Right ventricle myocardium inferior (tissue), 1 donor: Measurements from ENCODE around the gene TMEM121. TPM values are rescaled to one million over a fixed set of nuclear protein-coding genes. Genes with fewer than 3 reads are reported as not detected.

Experiments used
- ATAC-seq: fragments of 200-7000 bp; cut with Tn5 transposase; one replicate; pipeline ENCODE4 v1.9.1; 2020; ENCODE audit warnings: mild to moderate bottlenecking, moderate library complexity
- DNase-seq: peaks from one replicate; pipeline ENCODE4 v3.0.0; 2021; ENCODE audit errors: missing footprints
- intact Hi-C: fragments of 100-400 bp; cut with DNase I; formaldehyde crosslinking; loops from one replicate; pipeline ENCODE4 v1.11.0; 2022
- total RNA-seq: library from RNA; stranded (reverse); fragmentation: NEBNext Ultra II Directional; extraction: Animal tissue kit (Norgen Biotek cat#: 25700); gene quantifications from one replicate; pipeline ENCODE4 v1.2.1, GENCODE V29; 2021
- donor health status: DM: no; HTN: yes; CAD: no; lungs with severe emphysema.

TMEM121 gene
- total RNA-seq, 1 donor from 2014 or later, result 3.4 TPM

DNA sequence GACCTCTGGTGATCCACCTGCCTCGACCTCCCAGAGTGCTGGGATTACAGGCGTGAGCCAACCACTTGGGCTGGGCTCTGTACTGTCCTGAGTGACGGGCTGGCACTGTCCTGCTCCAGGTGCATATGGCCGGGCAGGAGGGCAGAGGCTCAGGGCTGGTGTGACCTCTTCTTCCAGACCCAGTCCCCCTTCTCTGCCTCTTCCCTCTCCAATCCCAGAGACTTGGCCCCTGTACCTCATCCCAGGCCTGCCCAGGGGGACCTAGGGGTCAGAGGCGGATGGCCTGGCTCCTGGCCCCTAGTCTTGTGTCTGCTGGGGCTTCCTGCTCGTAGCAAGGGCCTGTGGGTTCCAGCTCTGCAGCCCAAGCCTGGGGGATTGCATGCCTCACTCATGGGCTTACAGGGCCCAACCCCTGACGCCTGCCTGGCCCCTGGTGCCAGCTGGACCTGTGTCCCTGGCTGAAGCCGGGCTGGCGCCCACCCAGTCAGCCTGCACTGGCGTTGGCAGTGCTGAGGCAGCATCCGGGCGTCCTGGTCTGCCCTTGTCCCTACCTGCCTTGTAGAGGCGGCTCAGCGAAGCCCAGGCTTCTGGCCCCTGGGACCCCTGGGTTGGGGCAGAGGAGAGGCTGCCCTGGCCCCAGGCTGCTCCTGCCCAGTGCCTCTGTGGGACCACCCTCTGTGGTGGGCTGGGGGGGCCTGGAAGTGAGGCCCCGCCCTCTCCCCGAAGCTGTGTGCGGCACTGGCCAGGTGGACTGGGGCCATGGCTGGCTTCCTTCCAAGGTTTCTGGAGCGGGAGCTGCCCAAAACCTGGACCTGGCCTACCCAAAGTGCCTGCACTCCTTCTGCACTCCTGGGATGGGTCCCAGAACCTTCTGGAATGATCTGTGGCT is 31.0 kb upstream of the TMEM121 start:
- DNase-seq (peak; percentile 75), ATAC-seq (no peak)
- intact Hi-C loops, result loop anchor here (2.0 kb wide), 1 partner anchor 31 kb away; the partner anchor contains the start of gene TMEM121

DNA sequence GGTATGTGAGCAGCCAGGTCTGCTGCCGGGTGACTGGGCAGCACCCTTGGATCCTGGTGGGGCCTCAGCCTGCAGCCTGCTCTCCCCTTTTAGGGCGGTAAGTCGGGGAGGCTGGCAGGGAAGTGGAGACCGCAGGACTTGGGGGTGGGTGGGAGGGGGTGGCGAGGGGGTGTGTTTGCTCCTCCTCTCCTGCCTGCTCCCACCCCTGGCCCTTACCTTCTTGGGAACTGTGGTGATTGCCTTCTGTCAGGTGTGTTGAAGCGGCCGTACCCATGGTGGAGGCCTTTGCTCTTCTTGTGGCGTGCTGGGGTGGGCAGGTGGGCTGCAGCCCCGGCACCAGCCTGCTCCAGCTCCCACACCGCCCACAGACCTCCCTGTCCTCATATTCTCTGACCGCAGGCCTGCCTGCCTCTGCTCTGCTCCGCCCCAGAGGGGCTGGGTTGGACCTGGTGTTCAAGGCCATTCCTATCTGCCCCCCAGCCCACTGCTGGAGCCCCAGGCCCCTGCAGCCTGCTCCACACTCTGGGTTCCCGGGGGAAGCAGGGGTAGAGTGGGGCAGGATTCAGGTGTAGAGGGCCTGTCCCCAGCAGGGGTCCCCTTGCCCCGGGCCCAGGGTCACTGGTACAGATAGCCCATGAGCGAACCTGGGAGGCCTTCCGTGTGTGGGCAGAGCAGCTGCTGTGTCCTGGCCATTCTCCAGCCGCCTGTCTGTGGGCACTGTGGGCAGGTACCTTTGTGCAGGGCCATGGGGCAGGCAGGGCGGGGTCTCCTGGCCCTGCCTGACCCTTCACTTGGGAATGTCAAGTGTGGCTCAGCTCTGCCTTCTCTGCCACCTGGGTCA is 30.2 kb upstream of the TMEM121 start:
- no peak for ATAC-seq
- DNase-seq, result peak; percentile 56
- intact Hi-C loops, result loop anchor here (2.0 kb wide), 1 partner anchor 31 kb away; the partner anchor contains the start of gene TMEM121

DNA sequence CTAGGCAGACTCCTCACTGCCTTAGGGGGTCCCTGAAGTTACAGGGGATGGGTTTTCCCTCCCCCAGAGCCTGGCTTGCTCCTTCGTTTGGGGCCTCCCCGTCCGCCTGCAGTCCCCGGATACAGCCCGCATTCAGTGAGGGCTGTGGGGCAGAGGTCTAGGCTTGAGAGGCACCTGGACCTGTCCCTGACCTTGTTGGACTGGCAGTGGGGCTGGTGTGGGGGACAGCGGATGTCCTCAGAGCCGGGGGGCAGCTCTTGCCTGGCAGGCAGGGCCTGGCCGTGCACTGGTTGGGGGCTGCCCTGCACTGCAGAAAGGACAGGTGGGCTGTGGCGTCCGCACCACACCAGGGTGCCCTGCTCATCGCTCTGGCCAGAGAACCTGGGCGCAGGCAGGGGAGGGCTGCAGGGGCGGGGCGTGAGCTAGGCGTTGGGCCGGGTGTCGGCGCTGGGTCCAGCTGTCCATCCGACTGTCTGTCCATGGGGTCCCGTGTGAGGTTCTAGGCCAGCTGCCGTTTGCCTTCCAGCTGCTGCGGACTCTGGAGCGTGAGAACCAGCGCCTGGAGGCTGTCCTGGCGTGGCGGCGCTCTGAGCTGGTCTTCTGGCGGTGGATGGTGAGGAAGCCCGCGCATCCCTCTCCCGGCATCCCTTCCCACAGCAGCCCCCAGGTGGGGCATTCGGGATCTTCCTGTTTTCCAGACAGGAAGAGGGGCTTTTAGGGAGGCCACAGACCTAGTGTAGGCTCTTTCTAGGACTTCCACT is 29.4 kb upstream of the TMEM121 start:
- ATAC-seq (no peak), DNase-seq (peak; percentile 55)
- intact Hi-C loops, result no loop called here

DNA sequence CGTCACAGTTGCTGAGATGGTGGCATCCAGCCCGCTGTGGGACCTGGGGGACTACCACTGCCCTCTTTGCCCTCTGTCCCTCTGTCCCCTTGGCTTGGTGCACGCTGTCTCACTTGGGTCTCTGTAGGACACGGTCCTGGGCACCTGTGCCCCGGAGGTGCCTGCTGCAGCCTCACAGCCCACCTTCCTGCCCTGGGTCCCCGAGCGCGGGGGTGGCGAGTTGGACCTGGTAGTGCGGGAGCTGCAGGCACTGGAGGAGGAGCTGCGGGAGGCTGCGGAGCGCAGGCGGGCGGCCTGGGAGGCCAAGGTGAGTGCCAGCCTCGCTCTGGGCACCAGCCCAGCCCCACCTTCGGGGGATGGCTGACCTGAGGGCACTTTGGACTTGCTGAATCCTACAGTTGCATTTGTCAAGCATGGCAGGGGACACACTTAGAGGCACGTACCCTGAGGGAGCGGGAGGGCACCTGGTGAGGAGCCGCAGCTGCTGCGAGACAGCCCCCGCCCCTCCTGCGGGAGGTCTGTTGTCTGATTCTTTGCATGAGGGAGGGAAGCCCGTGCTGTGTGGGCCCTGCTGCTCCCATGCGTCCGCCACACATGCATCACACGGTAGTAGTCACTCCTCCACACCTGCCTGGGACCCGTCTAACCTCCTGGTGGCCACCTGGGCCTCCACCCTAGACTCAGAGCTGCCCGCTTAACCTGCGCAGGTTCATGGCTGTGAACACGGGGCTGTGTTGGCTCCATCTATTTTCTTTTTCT is 28.5 kb upstream of the TMEM121 start:
- no peak for ATAC-seq
- intact Hi-C loops, result no loop called here
- peak; percentile 45 for DNase-seq

DNA sequence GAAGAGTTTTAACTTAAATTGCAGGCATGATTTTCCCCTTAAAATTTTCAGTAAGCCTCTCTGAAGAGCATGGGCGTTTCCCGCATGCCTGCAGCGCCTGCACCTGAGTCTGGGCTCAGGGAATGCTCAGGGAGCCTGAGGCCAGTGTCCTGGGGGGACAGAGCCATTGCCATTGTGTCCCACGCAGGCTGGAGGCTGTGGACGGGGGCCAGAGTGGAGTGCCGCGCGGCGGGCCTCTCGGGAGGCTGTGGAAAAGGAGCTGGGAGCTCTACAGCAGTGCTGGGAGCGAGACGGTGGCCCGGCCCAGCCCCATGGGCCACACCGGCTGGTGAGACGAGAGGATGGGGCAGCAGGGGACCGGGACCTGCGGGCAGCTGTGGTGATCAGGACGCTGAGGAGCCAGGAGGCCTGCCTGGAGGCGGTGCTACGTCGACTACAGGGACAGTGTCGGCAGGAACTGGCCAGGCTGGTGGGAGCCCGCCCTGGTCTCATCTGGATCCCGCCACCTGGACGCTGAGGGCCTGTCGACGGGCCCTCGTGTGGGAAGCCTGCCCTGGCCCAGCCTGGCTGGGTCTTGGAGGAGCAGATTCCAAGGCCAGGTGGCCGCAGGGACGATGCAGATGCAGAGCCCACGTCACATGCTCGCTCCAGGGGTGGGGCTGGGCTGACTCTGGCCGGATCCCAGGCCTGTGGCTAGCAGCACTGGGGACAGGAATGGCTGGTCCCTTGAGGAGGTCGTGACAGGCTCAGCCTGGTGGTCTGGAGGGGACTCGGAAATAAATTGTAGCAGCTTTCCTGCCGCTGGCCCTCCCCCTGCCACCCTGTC is 27.7 kb upstream of the TMEM121 start:
- intact Hi-C loops, result no loop called here
- ATAC-seq (no peak), DNase-seq (peak; percentile 72)

DNA sequence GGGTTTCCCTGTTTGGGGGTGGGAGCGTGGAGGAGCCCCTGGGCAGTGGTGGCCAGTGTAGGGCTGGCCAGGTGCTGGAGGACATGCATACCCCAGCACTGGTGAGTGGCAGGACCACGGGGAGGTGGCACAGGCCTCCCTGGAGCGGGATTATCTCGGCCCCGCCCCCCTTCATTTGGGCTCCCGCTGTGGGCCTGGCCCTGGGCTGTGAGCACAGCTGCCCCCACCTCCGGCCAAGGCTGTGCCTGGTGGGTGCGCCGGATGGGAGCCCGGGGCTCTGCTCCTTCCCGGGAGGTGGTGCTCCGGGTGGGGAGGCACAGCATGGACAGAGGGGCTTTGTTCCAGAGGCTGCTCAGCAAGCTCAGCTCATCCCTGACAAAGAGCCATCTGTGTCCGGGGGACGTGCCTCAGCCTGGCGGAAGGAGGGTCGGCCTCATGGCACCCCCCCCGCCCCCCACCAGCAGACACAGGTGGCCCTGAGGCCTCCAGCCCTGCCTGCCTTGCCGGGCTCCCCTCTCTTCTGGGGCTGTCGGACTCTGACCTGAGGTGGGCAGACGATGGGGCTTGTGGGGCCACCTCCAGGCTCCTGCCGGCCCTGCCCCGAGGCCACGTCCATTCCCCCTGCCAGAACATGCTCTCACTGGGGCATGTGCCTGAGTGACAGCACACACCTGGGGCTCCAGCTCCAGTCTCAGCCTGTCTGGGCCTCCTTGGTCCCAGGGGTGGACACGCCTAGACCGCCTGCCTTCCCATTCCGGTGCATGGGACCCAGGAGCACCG is 26.9 kb upstream of the TMEM121 start:
- intact Hi-C loops, result no loop called here
- ATAC-seq (no peak), DNase-seq (peak; percentile 69)

DNA sequence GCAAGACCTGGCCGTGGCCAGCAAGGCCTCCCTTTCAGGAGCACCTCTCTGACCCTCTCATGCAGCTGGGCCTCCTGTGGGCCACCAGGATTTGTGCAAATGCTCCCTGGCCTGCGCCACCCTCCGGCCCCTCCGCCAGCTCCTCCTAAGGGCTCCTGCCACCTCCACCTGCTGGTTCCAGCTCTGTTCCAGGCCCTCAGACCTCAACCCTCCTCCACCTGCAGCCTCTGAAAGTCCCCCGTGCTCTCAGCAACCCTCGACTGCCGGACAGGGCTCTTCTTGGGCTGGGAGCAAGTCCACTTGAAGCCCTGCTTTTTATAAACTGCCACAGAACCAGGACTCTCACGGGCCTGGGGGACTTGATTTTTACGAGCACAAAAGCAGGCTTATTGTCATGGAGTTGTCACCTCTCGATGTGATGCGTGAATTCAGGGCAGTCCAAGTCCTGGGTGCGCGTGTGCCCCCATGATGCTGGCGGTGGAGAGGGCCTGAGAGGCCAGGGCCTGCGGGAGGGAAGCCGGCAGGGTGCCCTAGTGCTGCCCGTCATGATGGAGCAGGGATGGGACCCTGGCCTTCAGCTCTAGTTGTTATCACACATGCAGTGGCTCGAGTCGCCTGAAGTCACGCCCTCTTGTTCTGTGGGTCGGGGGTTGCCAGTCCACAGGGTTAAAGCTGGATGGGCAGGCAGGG is 26.2 kb upstream of the TMEM121 start:
- ATAC-seq (no peak), DNase-seq (peak; percentile 33)
- intact Hi-C loops, result no loop called here

DNA sequence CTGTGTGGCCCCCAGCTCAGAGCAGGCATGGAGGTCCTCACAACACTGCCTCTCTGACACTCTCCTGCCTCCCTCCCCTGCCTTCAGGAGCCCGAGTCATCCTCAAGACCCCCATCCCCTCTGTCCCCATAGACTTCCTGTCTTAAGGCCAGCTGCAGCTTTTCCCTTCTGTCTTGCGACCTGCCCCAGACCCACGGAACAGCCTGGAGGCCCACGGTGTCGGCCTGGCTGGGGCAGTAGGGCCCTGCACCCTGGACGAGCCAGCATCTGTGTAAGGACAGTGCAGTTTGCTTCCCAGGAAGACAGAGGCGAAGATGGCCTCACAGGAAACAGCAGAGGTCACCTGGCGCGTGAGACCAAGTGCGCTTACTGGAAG is 25.7 kb upstream of the TMEM121 start:
- no peak for ATAC-seq
- DNase-seq, result no peak
- intact Hi-C loops, result no loop called here

DNA sequence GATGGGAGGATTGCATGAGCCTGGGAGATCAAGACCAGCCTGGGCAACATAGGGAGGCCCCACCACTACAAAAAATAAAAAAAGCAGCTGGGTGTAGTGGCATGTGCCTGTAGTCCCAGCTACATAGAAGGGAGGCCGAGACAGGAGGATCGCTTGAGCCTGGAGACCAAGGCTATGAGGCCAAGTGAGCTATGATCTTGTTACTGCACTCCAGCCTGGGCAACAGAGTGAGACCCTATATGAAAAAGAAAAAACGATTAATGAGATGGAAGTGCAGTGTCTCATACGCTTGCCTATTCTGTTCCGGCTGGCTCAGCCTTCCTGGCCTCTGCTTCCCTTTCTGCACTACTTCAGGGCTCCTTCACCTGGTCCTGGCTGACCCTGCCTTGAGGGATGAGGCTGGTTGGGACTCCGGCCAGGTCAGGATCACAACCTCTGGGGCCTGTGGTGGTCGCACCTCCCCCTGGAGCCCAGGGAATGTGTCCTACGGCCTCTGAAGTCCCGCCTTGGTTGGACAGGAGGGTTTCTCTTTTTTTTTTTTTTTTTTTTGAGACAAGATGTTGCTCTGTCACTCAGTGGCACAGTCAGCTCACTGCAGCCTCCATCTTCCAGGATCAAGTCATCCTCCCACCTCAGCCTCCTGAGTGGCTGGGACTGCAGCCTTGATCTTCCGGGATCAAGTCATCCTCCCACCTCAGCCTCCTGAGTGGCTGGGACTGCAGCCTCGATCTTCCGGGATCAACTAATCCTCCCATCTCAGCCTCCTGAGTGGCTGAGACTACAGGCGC is 24.7 kb upstream of the TMEM121 start:
- intact Hi-C loops, result no loop called here
- ATAC-seq, result no peak
- peak; percentile 63 for DNase-seq

DNA sequence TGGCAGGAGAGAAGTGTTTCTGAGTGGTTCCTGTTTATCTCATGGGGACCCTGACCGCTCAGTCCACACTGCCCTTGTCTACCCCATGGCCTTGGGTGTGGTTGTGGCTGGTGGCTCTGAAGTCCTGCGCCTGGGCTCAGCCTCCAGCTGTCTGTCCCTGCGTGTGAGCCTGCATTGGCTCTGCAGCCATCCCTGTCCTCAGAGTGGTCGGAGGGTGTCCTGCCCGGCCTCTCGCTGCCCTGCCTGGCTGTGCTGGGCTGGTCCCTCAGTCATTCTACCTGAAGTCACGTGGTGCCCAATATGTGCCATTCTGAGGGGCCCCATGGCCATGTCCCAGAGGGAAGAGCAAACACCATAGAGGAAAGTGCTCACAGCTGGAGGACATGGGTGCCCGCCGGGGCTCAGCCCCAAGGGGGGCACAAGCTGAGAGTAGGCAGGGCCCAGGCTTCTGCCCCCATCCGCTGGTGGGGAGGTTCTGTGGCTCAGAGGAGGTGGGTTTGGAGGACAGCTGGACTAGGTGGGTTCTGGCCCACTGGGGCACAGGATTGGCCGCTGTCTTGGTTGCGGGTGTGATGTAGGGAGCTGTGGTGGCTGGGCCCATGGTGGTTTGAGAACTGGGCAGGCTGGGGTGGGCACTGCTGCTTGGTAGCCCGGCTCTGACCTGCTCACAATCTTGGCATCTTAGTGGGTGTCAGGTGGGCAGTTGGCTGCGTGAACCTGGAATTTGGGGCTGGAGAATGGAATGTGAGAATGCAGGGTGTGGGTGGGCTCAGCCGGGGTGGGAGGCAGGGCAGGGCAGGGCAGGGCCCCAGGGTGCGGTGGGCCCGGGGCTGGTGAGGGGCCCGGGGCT is 23.7 kb upstream of the TMEM121 start:
- intact Hi-C loops, result no loop called here
- ATAC-seq, result no peak
- DNase-seq, result peak; percentile 69

DNA sequence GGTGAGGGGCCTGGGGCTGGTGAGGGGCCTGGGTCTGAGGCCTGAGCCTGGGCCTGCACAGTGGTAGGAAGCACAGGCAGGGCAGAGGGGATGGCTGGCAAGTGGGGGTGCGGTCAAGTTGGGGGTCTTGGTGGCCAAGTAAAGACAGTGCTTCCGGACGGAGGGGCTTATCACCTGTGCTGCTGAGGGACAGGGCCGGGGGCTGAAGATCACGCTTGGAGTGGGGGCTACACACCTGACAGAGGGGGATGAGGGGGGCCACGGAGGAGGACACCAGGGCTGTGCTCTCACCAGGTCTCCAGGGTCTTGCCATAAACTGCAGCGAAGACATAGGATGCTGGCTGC is 23.1 kb upstream of the TMEM121 start:
- no peak for ATAC-seq
- DNase-seq, result peak; percentile 17
- intact Hi-C loops, result no loop called here

DNA sequence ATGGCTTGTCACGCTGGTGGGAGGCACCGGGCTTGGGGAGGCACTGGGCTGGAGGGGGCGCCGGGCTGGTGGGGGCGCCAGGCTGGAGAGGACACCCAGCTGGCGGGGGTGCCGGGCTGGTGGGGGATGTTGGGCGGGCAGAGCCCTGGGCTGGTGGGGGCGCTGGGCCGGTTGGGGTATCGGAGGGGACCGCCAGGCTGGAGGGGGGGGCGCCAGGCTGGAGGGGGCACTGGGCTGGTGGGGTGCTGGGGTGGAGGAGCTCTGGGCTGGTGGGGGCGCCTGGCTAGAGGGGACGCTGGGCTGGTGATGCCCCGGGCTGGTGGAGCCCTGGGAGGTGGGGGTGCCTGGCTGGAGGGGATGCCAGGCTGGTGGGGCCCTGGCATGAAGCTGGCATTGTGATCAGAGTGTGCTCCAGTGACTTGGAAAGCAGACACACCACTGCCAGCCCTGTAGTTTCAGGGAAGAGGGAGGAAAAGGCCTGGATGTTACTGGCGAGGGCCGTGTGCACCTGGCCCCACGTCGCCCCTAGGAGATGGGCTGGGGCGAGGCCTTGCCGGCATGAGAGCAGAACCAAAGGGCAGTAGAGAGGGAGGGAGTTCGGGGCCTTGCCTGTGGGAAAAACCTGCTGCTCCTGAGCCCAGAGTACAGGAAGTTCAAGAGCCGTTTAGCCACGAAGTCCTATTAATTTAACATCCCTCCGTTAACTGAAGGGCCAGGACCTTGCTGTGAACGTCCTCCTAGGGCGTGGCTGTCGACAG is 22.3 kb upstream of the TMEM121 start:
- intact Hi-C loops, result no loop called here
- DNase-seq (peak; percentile 54), ATAC-seq (no peak)

DNA sequence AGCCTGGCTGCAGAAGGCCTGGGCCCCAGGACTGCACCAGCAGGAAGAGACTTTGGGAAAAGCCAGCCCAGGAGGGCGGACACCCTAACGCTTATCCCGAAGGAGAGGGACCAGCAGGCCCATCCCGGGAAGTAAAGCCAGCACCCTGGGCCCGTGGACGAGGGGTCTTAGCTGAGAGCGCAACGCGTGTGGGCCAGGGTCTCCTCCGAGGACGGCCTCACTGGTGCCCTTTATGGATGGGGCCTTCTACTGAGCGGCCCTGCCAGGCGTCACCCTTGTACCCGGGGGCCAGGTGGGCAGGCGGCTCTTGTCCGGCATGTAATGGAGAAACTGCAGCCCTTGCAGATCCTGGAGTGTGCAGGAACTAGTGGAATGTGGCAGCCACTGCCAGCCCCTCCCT is 21.3 kb upstream of the TMEM121 start:
- DNase-seq (peak; percentile 15), ATAC-seq (no peak)
- intact Hi-C loops, result no loop called here

DNA sequence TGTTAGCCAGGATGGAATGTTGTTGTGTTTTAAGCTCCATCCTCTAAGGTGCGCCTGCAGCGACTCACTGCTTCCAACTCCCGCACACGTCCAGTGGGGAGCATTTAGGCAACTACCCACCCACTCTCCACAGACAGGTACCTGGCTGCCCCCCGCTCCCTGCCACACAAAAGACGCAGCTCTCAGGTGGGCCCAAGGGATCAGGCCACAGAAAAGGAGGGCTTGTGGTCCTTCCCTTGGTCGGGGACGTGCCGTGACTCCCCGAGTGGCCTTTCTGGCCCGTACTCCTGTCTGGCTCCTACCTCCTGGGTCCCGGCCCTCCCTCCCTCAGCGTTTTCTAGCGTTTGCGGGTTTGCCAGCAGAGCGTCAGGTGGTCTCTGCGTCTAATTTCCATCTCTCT is 19.1 kb upstream of the TMEM121 start:
- peak; percentile 15 for DNase-seq
- ATAC-seq, result no peak
- intact Hi-C loops, result no loop called here
